Spleen (tissue), 11 donors: ENCODE results near the gene TRIM50. TPM values are rescaled to one million over a fixed set of nuclear protein-coding genes. Genes with fewer than 3 reads are reported as not detected.
"Not testable (repeated sequence)": the region's sequence is repeated elsewhere in the genome, so short reads cannot be mapped to it uniquely, and the experiment has no call there.

ENCODE experiments used
- DNase-seq: peaks from one replicate; pipeline ENCODE4 v3.0.0-alpha.2; 2020
- H3K27ac ChIP-seq, 8 donors: fragments of 200-600 bp; sonication (generic) in 7 of 8; 1 replicate in 4 of 8; 2 replicates in 4 of 8; pipeline versions ENCODE4 v1.5.0 to v1.8.0; 2016 to 2021; ENCODE audit warnings: inconsistent platforms in 4 of 8, mild to moderate bottlenecking in 4 of 8, moderate library complexity in 1 of 8
- H3K27me3 ChIP-seq, 7 donors: fragments of 200-600 bp; sonication (generic) in 6 of 7; replicated peaks in 1 of 7; 1 replicate in 4 of 7; 2 replicates in 3 of 7; pipeline versions ENCODE4 v1.5.0 to v1.8.0; 2016 to 2021; ENCODE audit warnings: inconsistent platforms in 3 of 7, mild to moderate bottlenecking in 1 of 7
- H3K36me3 ChIP-seq, 6 donors: fragments of 200-600 bp; sonication (generic) in 5 of 6; 1 replicate in 4 of 6; 2 replicates in 2 of 6; pipeline versions ENCODE4 v1.5.0 to v1.8.0; 2016 to 2021; ENCODE audit warnings: inconsistent platforms in 2 of 6
- H3K4me1 ChIP-seq, 6 donors: fragments of 200-600 bp; sonication (generic) in 5 of 6; 1 replicate in 3 of 6; 2 replicates in 3 of 6; pipeline versions ENCODE4 v1.5.0 to v1.8.0; 2016 to 2021; ENCODE audit warnings: inconsistent platforms in 3 of 6
- H3K4me3 ChIP-seq, 8 donors: fragments of 200-600 bp; sonication (generic) in 7 of 8; 1 replicate in 4 of 8; 2 replicates in 4 of 8; pipeline versions ENCODE4 v1.5.0 to v1.8.0; 2016 to 2021; ENCODE audit warnings: inconsistent platforms in 4 of 8, mild to moderate bottlenecking in 4 of 8, moderate library complexity in 2 of 8
- H3K9me3 ChIP-seq, 8 donors: fragments of 200-600 bp; sonication (generic) in 7 of 8; 1 replicate in 4 of 8; 2 replicates in 4 of 8; pipeline versions ENCODE4 v1.5.0 to v1.8.0; 2016 to 2021; ENCODE audit warnings: inconsistent platforms in 4 of 8
- WGBS, 5 donors: extraction: QIAGEN DNeasy Blood & Tissue Kit in 3 of 5; methylation state at CpG; one replicate each; pipeline versions ENCODE4 v1.1.5 to v1.1.7; 2013 to 2018; 5-methylcytosine and 5-hydroxymethylcytosine counted together
- intact Hi-C: fragments of 100-400 bp; cut with DNase I; formaldehyde crosslinking; loops from one replicate; pipeline ENCODE4 v1.15.0; 2023; ENCODE audit warnings: low total_unique reads
- polyA plus RNA-seq, 3 donors: library from polyadenylated mRNA; stranded (reverse); fragments of 200-250 nt; gene quantifications; one replicate each; pipeline ENCODE4 v1.2.1, GENCODE V29; 2013
- small RNA-seq, 4 donors: library from RNA; depleted of rRNA; stranded (forward); fragments of <200 nt; gene quantifications; one replicate each; pipeline ENCODE3, GENCODE V24; 2016
- total RNA-seq, 7 donors: library from RNA; depleted of rRNA in 3 of 7; stranded (reverse); fragments of >200 nt in 3 of 7; fragmentation: NEBNext Ultra II Directional in 4 of 7; extraction: Animal tissue kit (Norgen Biotek cat#: 25700) in 4 of 7; gene quantifications; one replicate each; pipeline versions ENCODE4 v1.1.0 to v1.2.1, GENCODE V29; 2016 to 2021
- donor health status: healthy with polysubstance abuse.
- donor health status: DM: no; HTN: no; CAD: no; lungs with moderate emphysema.
- donor health status: DM: no; HTN: no; CAD: no.
- donor health status: Bipolar disorder and iron deficiency.
- donor health status: healthy.
- donor health status: DM: no; HTN: no; CAD: no.
- donor health status: DM: yes; HTN: yes; CAD: no.

TRIM50 gene
- total and polyA plus RNA-seq, 10 donors: 0.13 to 1.8 (median 0.32) TPM; not detected in 3

DNA sequence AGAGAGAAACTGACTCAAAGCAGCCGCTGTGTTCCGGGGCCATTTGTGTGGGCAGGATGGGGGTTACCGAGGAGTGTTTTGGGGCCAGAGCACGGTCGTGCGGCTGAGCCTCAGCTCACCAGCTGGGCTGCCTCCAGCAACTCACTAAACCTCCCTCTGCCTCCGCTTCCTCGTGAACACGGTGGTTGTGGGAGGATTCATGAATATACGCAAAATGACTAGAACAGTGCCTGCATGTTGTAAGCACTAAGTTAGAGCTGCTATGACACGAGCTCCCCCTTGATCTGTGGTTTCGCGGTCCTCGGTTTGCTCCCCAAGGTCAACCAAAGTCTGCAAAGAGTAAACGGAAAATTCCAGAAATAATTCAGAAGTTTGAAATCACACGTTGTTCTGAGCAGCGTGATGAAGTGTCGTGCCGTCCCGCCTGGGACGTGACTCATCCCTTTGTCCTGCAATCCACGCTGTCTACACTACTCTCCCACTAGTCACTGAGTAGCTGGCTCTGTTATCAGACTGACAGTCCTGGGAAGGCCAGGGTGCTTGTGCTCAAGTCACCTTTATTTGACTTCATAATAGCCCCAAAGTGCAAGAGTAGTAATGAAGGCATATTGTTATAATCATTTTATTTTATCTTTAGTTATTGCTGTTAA is 61.0 kb downstream of the TRIM50 start:
- DNase-seq, H3K4me3 ChIP-seq, intact Hi-C loops, H3K27ac ChIP-seq, H3K27me3 ChIP-seq, H3K9me3 ChIP-seq, H3K4me1 ChIP-seq, H3K36me3 ChIP-seq: not testable (repeated sequence)
- WGBS, 5 donors: no CpG with 5 or more reads among the region's 22 CpGs

Small RNA genes lying within 50 kb of the gene (small RNA-seq; reads per million reads assigned to genes)
- gene RNU6-1080P: 0 reads per million in 4 donors

Other genes with a start within 250 kb of the TRIM50 start
- not detected for gene SPDYE9, start 242.0 kb downstream of the TRIM50 start, total RNA-seq
- gene SPDYE9, start 242.0 kb downstream of the TRIM50 start, polyA plus RNA-seq: not detected
- 10 to 100 TPM; 23.6 to 35.8 (median 29.3) TPM for gene NSUN5, start 19.3 kb downstream of the TRIM50 start, total RNA-seq
- gene NSUN5, start 19.3 kb downstream of the TRIM50 start, polyA plus RNA-seq: 10 to 100 TPM; 40.9 to 43.1 (median 42.6) TPM
- gene FKBP6, start 79 bp upstream of the TRIM50 start, total RNA-seq: not detected
- under 1 TPM; 0.15 to 0.51 (median 0.24) TPM for gene FKBP6, start 79 bp upstream of the TRIM50 start, polyA plus RNA-seq
- gene FZD9, start 105.7 kb upstream of the TRIM50 start, total RNA-seq: under 1 TPM; 0.28 to 0.64 (median 0.49) TPM
- under 1 TPM; 0.09 to 0.22 (median 0.18) TPM for gene FZD9, start 105.7 kb upstream of the TRIM50 start, polyA plus RNA-seq
- gene BAZ1B, start 194.2 kb upstream of the TRIM50 start, total RNA-seq: 10 to 100 TPM; 47.9 to 61.4 (median 56.4) TPM
- gene BAZ1B, start 194.2 kb upstream of the TRIM50 start, polyA plus RNA-seq: 10 to 100 TPM in 2 of 3 donors, 1 to 10 TPM in 1; 9.2 to 22.3 (median 10.9) TPM
- 10 to 100 TPM; 43.6 to 79.2 (median 66.5) TPM for gene BCL7B, start 229.6 kb upstream of the TRIM50 start, total RNA-seq
- 10 to 100 TPM; 40.1 to 64.3 (median 43.2) TPM for gene BCL7B, start 229.6 kb upstream of the TRIM50 start, polyA plus RNA-seq